GM21737 (cell line): ENCODE data around the gene IVNS1ABP.
A peak's percentile ranks its signal among the peaks of the same experiment; 100 is the strongest.
"Not testable (repeated sequence)": the region's sequence is repeated elsewhere in the genome, so short reads cannot be mapped to it uniquely, and the experiment has no call there.

Experiments used
- ATAC-seq: cut with Tn5 transposase; IDR thresholded peaks from one replicate; pipeline ENCODE4 v1.9.1; 2021; ENCODE audit warnings: mild to moderate bottlenecking, moderate library complexity; ENCODE audit not compliant: unreplicated experiment

The IVNS1ABP gene

DNA sequence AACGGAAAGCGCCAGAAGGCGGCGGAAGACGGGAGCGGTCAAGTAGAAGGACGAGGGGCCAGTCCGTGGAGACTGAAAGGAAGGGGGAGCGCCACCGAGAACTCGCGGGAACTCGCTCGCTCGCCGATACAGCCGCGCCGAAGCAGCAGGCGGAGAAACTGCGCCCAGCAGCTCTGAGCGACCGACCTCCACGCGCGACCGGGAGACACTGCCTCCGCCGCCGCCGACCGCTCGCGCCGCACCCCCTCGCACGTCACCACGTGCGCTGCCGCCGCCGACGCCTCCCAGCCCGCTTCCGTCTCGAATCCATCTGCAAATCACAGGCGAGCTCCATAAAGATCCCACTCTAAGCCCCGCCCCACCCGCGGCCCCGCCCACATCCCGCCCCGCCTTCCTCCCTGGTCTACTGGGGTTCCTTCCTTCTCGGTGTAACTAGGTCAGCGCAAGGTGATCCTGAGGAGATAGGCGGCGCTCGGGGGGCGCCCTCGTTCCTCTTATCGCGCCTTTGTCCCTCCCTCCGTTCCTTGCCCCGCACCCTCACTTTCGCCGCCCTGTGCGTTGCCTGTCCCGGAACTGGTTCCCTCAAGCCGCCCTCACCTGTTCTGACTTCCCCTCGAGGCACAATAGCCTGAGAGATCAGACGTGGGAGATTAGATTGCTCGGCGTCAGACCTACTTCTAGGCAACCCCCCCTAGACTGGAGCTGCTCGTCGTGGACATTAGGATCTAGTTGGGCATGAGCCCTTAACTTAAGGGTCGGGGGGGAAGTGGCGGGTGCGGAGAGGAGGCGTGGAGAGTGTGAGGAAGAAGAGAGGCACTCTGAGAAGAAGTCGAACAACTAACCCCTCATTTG lies at the start of gene IVNS1ABP:
Gene IVNS1ABP, minus strand, starts transcription at position 210 of the 852 bp plus-strand sequence. CDS start 7,750 bp downstream, outside the sequence.
- peak; percentile 64 for ATAC-seq

DNA sequence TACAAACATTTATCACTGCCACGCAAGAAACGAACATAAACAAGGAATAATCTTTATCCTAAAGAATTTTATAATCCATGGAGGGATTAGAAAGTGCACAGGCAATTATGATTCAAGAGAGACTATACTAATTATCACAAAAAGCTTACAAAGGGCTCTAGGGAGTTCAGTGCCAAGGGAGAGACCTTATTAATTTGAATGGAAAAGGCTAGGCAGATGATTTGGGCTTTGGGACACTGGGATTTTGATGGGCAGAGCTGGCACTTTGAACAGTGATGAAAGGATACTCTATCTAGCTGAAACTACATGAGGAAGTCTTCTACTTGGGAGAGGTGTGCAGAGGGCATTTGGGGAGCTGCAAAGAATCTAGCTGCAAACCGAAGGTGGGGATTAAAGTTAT lies 48.9 kb upstream of the IVNS1ABP start:
- ATAC-seq: no peak

GRCh38 chr1:185364528-185364927 lies 47.5 kb upstream of the IVNS1ABP start:
- ATAC-seq: not testable (repeated sequence)

- ATAC-seq: no peak
Measured at GRCh38 chr1:185363205-185363604, 46.2 kb upstream of the IVNS1ABP start.

GRCh38 chr1:185360714-185361113 lies 43.7 kb upstream of the IVNS1ABP start:
- ATAC-seq: no peak

DNA sequence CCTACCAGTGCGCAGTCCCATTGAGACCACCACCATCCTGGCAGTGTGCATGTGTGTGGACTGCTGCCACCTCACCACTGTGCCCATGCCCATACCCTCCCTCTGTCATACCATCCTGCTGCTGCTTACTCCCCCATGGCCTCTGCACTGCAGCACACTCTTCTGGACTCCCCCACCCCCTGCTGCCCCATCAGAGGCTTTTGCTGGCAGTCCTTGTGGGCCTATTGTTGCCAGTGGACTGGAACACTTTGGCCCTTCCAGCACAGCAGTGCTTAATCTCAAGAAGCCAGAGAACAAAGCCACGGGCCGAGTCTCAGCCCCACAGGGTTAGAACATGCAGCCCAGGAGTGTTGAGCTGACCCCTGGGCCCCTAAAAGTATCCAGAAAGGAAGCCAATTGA lies 41.9 kb upstream of the IVNS1ABP start:
- no peak for ATAC-seq

DNA sequence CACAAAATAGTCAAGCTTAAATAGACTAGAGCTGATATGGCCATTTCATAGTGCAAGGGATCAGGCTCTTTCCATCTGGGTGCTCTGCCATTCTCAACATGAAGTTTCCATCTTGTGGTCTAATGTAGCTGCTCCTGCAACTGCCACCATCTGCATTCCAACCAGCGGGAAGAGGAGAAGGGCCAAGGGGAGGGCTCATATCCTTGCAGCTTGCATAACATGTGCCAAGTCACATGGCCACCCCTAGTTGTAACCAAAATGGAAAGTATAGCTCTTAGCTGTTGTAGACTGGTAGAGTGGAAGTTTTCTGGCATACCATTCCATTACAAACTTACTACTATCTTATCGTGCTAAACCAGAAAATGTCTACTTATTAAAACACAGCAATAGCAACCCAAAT lies 38.9 kb upstream of the IVNS1ABP start:
- no peak for ATAC-seq

- no peak for ATAC-seq
Measured at GRCh38 chr1:185353124-185353523, 36.1 kb upstream of the IVNS1ABP start.

DNA sequence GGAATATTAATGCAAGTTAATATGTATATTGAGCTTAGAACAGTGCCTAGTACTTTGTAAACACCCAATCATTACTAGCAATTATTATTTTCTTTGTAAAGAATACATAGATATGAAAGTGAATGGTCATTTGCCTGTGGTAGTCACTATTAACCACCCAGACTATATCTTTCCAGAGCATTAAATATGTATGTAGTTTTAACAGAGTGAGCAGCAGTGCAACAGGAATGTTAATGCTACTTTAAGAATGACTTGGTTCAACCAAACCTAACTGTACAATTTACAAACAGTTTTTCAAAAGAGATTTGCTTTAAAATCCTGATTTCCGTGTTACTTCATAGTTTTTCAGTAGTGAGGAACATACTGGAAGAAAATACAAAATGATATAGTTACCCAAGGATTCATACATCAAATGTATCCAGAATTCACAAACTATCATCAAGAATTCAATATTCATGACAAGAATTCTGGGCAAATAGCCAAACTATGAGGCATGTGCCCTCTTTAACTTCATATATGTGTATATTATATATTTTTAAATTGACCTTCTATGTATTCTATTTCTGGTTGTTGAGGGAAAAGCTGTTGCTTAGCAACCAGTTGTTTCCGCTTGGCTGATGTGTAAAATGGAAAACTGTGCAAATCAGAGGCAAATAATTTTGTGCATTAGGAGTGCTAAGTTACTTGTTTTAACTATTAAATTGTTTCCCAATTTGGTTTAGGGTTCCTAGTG lies 34.9 kb upstream of the IVNS1ABP start:
- no peak for ATAC-seq

DNA sequence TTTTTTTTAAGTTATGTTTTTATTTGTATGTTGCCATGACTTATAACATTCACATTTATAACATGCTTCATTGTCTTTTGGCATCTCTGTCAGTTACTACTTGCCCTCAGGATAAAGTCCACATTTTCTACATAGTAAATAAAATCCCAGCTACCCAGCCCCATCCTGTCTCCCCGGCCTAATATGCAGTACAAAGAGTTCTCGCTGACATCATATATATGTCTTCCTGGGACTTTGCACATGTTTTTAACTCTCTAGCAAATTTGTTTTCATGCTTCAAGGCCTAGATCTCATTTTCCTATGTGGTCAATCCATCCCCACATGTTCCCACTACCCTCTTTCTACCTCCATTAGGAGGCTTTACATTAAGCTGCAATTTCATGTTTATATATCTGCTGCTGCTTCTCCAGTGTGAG lies 33.0 kb upstream of the IVNS1ABP start:
- no peak for ATAC-seq

- no peak for ATAC-seq
Measured at GRCh38 chr1:185349556-185349955, 32.5 kb upstream of the IVNS1ABP start.

DNA sequence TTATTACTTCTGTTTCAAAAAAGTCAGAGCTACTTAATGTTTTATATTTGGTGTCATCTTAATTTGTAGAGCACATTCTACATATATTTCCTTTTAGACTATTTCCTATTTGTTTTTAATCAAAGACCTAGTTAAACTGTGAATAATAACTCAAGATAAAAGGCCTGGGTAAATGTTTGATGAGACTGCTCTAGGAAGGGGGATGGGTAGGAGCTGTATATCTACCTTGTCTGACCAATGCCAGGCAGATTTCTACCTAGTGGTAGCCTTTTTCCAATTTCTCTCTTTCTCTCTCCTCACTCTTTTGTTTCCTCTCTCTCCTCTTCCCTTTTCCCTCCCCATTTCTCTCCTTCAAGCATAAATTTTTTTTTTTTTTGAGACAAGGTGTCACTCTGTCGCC lies 31.9 kb upstream of the IVNS1ABP start:
- no peak for ATAC-seq

DNA sequence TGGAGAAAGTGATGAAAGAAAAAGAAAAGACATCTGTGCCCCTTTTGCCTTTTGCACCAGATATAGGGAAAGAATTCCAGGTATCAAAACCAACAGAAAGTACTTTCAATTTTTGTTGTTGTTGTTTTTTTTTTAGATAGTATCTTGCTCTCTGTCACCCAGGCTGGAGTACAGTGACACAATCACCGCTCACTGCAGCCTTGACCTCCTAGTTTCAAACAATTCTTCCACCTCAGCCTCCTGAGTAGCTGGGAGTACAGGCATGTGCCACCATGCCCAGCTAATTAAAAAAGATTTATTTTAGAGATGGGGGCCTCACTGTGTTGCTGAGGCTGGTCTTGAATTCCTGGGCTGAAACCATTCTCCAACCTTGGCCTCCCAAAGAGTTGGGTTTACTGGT lies 31.3 kb upstream of the IVNS1ABP start:
- ATAC-seq: no peak

GRCh38 chr1:185345913-185346720 lies 29.1 kb upstream of the IVNS1ABP start:
- ATAC-seq: no peak

- ATAC-seq: no peak
Measured at GRCh38 chr1:185343306-185343705, 26.3 kb upstream of the IVNS1ABP start.

DNA sequence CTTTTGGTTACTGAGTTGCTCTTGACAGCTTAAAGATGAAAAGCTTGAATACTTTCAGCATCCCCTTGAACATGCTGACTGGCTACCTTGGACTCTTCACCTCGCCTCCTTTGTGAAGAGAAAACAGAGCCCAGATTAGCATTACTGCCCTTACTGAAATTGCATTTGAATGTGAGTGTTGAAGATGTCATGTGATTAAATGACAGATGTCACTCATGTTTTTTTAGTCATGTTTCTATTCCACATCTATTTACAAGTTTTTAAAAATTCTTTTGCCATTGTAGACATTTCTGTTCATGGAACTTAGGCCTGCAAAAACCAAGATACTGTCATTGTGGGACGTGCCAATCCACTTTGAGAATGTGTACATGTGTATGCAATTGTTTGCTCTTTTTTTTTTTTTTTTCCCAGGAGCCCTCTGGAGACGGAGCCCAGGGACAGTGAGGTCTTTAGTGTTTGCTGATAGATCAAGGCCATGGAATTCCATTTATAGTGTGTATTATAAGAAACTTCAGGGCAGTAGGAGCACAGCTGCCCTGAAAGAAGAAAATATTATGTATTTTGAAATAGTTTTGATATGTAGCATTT lies 25.7 kb upstream of the IVNS1ABP start:
- ATAC-seq: no peak

- ATAC-seq: no peak
Measured at GRCh38 chr1:185342017-185342416, 25.0 kb upstream of the IVNS1ABP start.

DNA sequence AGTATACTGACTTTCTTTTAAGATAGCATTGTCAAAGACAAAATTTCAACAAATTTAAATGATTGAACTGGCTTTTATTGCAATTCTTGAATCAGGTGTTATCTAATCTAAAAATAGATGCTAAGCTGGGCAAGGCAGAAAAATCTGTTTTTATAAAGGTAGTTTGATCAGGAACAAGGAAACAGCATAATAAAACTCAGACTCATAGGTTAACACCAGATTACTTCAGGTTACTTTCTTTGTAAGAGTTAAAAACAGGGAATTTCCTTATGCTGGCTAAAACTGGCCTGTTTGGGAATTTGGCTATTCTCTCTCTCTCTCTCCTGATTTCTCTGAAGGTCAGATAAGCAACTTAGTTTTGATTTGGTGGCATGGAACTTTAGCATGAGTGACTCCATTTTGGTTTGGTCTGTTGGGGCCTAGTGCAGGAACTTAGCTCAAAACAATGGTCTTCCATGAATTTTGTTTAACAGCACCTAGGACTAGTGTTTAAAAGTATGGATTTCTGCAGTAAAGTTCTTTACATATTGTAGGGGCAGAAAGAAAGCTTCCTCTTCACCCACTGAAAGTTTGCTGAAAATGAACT lies 24.2 kb upstream of the IVNS1ABP start:
- no peak for ATAC-seq

DNA sequence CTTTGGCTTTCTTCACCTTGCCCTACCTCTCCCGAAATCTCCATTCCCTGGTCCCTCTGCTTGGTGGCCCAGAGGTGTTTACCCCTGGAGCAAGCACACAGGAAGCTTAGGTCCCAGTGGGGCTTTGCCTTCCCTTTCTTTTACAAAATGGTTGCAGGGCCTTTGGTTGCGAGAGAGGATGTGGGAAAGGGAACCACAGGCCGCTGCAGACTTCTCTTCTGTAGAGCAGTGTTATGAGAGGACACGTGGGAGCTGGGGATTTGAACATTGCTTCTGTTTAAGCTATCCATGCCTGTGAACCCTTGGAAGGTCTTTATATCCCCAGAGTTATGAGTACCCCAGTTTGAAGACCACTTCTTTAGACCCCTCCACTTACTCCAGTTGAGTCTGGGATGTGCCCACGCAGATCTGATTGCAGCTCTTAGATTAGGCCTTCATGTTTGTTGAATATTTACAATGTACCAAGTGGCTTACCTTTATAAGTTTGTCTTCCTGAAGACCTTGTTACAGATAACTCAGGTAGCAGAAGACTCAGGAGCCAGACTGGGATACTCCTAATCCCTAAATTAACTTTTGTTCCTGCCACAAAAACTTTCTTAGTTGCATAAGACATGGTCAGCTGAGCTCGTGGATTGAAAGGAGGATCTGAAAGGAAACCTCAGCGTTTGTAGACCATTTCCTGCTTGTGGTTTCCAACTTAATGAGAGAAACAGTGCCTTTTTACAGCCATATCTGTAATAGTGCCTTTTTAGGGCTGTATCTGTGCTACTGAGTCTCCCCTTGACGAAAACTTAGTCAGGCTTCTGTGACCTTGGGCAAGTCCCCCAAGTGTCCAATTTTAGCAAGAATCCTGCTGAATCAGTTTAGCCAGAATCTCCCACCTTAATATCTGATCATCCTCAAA lies 21.9 kb upstream of the IVNS1ABP start:
- peak; percentile 92 for ATAC-seq

- no peak for ATAC-seq
Measured at GRCh38 chr1:185337246-185337645, 20.2 kb upstream of the IVNS1ABP start.
